SW 1271 (cell line): ENCODE measurements around the gene PHKG2.
A peak's percentile ranks its signal among the peaks of the same experiment; 100 is the strongest.

Experiments
- DNase-seq, 2 experiments: peaks; one replicate each; lab custom pipeline; 2025; lab: John Stamatoyannopoulos, UW

Gene PHKG2

DNA sequence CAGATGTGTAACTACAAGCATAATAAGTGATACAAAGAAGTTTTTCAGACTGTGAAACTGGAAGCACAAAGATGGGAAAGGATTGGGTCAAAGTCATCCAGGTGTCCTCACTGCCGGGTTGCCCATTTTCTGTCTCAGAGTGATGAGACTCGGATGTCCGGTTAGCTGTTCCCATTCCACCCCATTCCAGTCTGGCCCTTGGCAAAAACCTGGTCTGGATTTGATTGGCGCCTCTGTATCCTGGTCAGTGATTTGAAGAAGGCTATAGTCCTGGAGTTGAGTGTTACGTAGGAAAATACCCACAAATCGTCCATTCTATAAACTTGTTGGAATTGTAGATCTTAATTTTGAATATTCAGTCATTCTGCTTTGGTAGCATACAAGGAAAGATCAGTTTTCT is 19.9 kb upstream of the PHKG2 start:
- DNase-seq: no peak

- no peak for DNase-seq
Observed at GRCh38 chr16:30728899-30729672, 19.1 kb upstream of the PHKG2 start.

DNA sequence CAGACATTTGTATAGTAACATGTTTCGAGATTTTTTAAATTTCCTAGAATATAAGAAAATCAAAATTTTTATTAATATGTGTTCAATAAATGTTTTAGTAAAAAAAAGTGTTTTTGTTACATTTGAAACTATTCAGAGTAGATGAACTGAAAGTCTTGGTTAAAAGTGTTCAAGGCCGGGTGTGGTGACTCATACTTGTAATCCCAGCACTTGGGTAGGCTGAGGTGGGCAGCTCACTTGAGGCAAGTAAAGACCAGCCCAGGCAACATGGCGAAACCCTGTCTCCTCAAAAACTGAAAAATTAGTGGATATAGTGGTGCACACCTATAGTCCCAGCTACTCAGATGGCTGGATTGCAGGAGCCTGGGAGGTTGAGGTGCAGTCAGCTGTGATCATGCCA is 16.8 kb upstream of the PHKG2 start:
- DNase-seq: no peak

- no peak for DNase-seq
Observed at GRCh38 chr16:30736995-30737793, 11.0 kb upstream of the PHKG2 start.

DNA sequence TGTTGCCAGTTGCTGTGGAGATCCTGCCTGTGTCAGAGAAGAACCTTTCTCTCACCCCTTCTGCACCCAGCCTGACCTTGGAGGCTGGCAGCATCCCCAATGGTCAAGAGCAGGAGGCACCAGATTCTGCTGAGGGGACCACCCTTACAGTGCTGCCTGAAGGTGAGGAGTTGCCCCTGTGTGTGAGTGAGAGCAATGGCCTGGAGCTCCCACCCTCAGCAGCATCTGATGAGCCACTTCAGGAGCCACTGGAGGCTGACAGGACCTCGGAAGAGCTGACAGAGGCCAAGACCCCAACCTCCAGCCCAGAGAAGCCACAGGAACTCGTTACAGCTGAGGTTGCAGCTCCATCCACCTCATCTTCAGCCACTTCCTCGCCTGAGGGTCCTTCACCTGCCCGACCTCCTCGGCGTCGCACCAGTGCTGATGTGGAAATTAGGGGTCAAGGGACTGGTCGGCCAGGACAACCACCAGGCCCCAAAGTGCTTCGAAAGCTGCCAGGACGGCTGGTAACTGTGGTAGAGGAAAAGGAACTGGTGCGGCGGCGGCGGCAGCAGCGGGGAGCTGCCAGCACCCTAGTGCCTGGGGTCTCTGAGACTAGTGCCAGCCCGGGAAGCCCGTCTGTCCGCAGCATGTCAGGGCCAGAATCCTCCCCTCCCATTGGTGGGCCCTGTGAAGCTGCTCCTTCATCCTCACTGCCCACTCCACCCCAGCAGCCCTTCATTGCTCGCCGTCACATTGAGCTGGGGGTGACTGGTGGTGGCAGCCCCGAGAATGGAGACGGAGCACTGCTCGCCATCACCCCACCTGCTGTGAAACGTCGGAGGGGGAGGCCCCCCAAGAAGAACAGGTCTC is 10.2 kb upstream of the PHKG2 start:
- DNase-seq: no peak

GRCh38 chr16:30738984-30739951 is 9.0 kb upstream of the PHKG2 start:
- DNase-seq: no peak

DNA sequence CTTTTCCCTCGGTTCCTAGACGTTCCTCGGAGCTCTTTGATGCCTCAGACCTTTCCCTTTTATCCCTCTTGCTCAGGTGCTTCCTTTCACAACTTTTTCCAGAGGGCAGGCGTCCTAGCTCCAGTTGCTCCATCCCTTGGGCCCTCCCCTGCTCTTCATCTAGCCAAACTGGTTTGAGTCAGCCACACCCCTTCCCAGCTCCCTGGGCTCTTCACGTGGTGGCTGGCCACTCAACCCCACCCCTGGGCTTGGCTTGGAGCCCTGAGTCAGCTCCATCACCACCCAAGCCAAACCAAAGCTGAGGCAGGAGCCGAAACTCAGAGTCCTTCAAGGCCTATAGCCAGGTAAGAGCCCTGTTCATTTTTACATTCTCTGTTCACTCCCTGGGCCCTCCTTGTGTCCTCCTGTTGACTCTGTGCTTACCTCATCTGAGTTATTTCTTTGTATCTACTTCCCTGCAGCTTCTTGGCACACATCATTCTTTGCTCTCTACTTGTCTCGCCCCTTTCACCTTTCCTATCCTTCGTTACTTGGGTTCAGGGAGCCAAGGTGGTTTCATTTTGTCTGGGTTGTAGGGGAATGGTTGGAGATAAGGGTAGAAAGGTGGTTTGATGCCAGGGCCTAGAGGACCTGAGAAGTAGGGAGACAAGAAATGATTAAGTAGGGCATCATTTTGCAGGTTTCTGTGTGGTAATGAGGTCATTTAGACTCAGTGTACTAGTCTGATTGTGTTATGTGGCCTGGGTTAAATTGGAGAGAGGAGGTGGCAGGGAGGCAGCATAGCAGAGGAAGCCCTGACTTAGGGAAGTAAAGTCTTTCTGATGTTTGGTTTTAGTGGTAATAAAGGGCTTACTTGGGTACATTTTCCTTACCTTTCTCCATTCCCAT is 7.6 kb upstream of the PHKG2 start:
- peak; percentile 71 to 74 for DNase-seq

- DNase-seq: peak; percentile 64 to 90
Observed at GRCh38 chr16:30741461-30741914, 6.7 kb upstream of the PHKG2 start.

DNA sequence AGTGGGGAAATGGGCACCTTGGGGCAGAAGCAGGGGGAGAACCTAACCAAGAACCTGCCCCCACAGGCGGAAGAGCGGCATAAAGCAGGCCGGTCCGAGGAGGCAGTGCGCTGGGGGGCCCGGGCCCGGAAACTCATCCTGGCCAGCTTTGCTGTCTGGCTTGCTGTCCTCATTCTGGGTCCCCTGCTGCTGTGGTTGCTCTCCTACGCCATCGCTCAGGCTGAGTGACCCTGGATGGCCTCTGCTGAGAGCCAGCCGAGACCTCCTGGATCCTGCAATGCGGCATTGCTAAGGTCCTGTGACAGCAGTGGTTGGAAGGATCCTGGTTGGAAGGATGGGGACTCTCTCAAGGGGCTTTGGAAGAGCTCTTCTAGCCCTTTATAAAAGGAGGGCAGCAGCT is 4.5 kb upstream of the PHKG2 start:
- no peak for DNase-seq

GRCh38 chr16:30744183-30744582 is 4.0 kb upstream of the PHKG2 start:
- DNase-seq: no peak

GRCh38 chr16:30745082-30745481 is 3.1 kb upstream of the PHKG2 start:
- no peak for DNase-seq

DNA sequence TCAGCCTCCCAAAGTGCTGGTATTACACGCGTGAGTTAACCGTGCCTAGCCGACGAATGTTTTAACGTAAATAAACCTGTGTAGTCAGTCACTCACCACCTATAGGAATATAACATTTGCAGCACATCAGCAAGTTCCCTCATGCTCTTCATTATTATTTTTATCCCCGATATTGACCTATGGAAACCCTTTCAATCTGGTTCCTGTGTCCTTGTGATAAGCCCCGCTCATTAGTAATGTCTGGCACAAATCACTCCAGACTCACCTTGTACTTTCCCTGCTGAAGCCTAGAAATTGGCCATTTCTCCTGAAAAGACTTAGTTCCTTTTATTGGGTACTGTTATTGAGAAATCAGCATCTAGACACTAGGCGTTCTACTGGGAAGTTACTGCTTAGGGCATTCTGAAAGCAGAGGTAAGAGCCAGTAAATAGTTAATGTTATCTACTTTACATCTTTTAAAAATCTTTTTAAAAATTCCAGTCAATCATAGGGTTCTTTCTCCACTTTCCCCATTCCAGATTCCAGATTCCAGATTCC is 1.5 kb upstream of the PHKG2 start:
- DNase-seq: no peak

GRCh38 chr16:30747331-30747730 is 894 bp upstream of the PHKG2 start:
- no peak for DNase-seq

DNA sequence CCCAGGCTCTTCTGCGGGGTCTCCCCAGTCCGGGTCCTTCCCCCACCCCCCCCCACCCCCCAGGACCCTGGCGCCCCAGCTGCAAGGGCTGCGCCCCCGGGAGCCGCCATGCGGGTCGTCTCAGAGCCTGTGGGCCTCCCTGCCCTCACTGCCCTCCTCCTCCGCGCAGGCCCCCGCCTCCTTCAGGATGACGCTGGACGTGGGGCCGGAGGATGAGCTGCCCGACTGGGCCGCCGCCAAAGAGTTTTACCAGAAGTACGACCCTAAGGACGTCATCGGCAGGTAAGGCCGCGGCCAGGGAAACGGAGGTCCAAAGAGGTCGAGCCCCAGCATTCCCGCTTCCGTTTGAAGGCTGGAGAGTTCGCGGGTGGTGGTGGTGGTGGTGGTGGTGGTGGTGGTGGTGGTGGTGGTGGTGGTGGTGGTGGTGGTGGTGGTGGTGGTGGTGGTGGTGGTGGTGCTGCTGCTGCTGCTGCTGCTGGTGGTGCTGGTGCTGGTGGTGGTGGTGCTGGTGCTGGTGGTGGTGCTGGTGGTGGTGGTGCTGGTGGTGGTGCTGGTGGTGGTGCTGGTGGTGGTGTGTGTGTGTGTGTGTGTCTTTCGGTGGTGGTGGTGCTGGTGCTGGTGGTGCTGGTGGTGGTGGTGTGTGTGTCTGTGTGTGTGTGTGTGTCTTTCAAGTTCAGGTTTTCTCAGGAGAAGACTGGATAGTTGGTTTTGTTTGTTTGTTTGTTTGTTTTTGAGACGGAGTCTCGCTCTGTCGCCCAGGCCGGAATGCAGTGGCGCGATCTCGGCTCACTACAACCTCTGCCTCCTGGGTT is 615 bp downstream of the PHKG2 start:
- peak in 1 of 2 experiments; percentile 37 for DNase-seq

DNA sequence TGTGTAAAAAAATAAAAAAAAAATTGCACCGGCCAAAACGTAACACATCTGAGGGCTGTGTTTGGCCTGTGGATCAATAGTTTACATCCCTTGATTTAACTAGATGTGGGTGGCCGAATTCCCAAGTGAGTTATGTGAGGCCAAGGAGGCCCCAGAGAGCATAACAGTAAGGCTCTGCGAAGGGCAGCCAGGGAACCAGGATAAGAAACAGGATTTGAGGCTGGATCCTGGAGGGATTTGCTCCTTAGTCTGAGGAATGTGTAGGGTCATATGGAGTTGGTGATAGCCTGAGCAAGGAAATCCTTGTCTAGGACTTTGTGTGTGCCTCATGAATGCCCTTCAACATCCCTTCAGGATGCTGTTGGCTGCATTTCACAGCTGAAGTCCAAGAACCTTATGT is 2.0 kb downstream of the PHKG2 start:
- no peak for DNase-seq

DNA sequence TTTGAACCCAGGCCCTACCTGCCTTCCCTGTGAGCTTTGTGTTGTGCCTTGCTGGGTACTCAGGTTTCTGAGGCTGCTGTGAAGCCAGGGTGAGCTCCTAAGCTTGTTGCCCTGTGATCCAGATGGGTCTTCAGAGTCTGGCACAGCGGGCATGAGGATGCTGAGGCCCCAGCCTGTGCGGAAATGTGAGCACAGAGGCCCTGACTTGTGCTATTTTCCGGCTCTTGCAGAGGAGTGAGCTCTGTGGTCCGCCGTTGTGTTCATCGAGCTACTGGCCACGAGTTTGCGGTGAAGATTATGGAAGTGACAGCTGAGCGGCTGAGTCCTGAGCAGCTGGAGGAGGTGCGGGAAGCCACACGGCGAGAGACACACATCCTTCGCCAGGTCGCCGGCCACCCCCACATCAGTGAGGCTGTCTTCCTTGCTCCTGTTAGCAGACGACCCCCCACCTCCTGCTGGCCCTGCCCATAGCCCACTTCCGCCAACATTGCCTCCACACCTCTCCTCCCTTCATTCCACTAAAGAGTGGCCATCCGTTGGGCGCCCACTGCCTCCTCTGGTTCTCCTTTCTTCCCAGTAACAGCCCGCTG is 2.7 kb downstream of the PHKG2 start:
- no peak for DNase-seq

DNA sequence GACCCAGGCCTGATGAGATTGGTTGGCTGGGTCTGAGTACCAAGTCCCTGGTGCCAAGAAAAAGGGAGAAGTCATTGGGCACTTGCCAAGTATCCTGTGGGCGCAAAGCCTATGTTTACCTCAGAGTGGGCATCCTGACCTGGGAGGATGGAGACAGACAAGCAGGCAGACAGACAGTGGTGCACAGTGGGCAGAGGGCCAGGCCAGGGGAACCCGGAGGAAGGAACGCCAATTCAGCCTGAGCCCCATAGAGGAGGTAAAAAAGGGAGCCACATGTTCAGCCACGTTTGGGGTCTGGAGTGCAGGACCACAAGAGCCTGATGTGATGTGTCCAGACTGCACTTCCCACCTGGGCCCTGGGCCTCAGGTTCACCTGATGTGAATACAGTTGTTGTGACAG is 5.4 kb downstream of the PHKG2 start:
- no peak for DNase-seq

DNA sequence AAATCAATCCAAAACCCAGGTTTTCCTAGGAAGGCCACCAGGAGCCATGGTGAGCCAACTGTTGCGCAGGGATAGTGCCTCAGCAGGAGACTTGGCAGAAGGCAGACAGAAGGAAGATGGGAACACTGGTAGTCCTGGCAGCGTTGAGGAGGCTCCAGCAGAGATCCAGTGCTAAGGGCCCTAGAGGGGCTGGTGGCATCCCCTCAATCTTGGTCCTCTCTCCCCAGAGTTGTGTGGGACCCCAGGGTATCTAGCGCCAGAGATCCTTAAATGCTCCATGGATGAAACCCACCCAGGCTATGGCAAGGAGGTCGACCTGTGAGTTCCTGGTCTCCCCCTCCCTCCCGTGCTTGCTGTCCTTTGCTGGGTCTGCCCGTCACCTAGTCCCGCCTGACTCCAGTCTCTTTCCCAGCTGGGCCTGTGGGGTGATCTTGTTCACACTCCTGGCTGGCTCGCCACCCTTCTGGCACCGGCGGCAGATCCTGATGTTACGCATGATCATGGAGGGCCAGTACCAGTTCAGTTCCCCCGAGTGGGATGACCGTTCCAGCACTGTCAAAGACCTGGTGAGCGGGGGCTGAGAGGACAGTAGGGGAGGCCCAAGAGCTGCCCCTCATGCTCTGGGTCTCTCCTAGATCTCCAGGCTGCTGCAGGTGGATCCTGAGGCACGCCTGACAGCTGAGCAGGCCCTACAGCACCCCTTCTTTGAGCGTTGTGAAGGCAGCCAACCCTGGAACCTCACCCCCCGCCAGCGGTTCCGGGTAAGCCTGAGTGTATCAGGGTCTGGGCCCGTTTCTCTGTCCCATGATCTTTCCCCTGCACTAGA is 7.9 kb downstream of the PHKG2 start:
- DNase-seq: no peak
